ENCODE results near the gene CARD8. TPM values are rescaled to one million over a fixed set of nuclear protein-coding genes. Genes with fewer than 3 reads are reported as not detected.

The CARD8 gene
- total and polyA plus RNA-seq, 2 experiments from 2014 or later: 16.6 to 17.1 TPM

GRCh38 chr19:48297975-48298374 lies 42.3 kb upstream of the CARD8 start:
- Mint-ChIP-seq H3K4me1 (peaks cover 12% of the 10 kb centered on the region), H3K9me3 (no peaks in the 10 kb centered on the region), H3K36me3 (ENCODE audit: low read depth) (no peaks in the 10 kb centered on the region), H3K4me3 (no peak overlapping the region), H3K27ac (no peak overlapping the region), H3K27me3 (ENCODE audit: insufficient read depth, low read depth, poor library complexity) (peaks cover 13% of the 10 kb centered on the region)
- H2AFZ ChIP-seq: peak overlapping the region; percentile 81; the same call in 1 of the 2 replicates
- DNase-seq (ENCODE audit: low spot score) (no peak), ATAC-seq (no peak)
- H3K4me3 ChIP-seq: no peak overlapping the region
- TF ChIP-seq REST (IDR thresholded peaks at IDR 0.05; ENCODE audit: unreplicated experiment) (no peak), STAT1 (IDR thresholded peaks at IDR 0.05; ENCODE audit: unreplicated experiment) (no peak), ZNF114 (CRISPR knock-in tag; IDR thresholded peaks at IDR 0.05) (no peak), ZNF462 (CRISPR knock-in tag; IDR thresholded peaks at IDR 0.05) (no peak), EZH2phosphoT487 (IDR thresholded peaks at IDR 0.05; ENCODE audit: unreplicated experiment) (no peak), NANOG (IDR thresholded peaks at IDR 0.05; ENCODE audit: borderline replicate concordance) (no peak), EZH2 (IDR thresholded peaks at IDR 0.05; ENCODE audit: low read depth, unreplicated experiment) (no peak), JUNB (IDR thresholded peaks at IDR 0.05; ENCODE audit: unreplicated experiment) (no peak), POLR2AphosphoS5 (IDR thresholded peaks at IDR 0.05; ENCODE audit: low read depth) (no peak), CREB1 (CRISPR knock-in tag; IDR thresholded peaks at IDR 0.05; ENCODE audit: low read depth) (no peak), ETS1 (IDR thresholded peaks at IDR 0.05) (no peak), CTCF (conservative IDR thresholded peaks at IDR 0.05; ENCODE audit: low read depth in 2 of 2) (no peak), ZNF331 (CRISPR knock-in tag; IDR thresholded peaks at IDR 0.05; ENCODE audit: low read depth) (no peak)
- no peaks in the 10 kb centered on the region for H3K79me2 ChIP-seq (replicated peaks; ENCODE audit: insufficient read depth)
- no peak overlapping the region for H3K4me2 ChIP-seq
- H3K27ac ChIP-seq (ENCODE audit: low read depth): no peak overlapping the region
- H3K36me3 ChIP-seq (ENCODE audit: insufficient read depth): no peaks in the 10 kb centered on the region
- H3F3A ChIP-seq (replicated peaks; ENCODE audit: low read depth): peaks cover 5% of the 10 kb centered on the region; the same call in 1 of the 2 replicates
- H3K9me2 ChIP-seq (ENCODE audit: insufficient read depth): 0 out of 2 replicates have a peak, but pooled peaks cover 3% of the 10 kb centered on the region
- no peaks in the 10 kb centered on the region for H3K27me3 ChIP-seq (ENCODE audit: insufficient read depth)
- no peaks in the 10 kb centered on the region for H4K20me1 ChIP-seq (replicated peaks; ENCODE audit: insufficient read depth)
- peaks cover 7% of the 10 kb centered on the region; the same call in 1 of the 2 replicates for H3K4me1 ChIP-seq (ENCODE audit: insufficient read depth)

Data from GM23338 (cell line).